Mesenchymal stem cell (in vitro differentiated cells and primary cell): ENCODE measurements around the gene CRABP1.

Source experiments
- DNase-seq: peaks from one replicate; pipeline ENCODE4 v3.0.0-alpha.2; 2013
- H2AFZ ChIP-seq: one replicate; pipeline ENCODE4 v1.6.1; 2013; ENCODE audit warnings: low read depth, mild to moderate bottlenecking, control low read depth, inconsistent platforms, low read length, moderate library complexity
- H2AK5ac ChIP-seq: 2 replicates; pipeline ENCODE4 v1.6.1; 2013; ENCODE audit warnings: low read length, moderate library complexity, mild to moderate bottlenecking, inconsistent platforms; ENCODE audit not compliant: severe bottlenecking
- H2BK120ac ChIP-seq: one replicate; pipeline ENCODE4 v1.6.1; 2013; ENCODE audit warnings: low read depth, mild to moderate bottlenecking, inconsistent platforms, low read length, moderate library complexity
- H2BK12ac ChIP-seq, 2 experiments: one replicate each; pipeline ENCODE4 v1.6.1; 2013; ENCODE audit warnings: inconsistent platforms in 2 of 2, low read length in 2 of 2, mild to moderate bottlenecking in 2 of 2, moderate library complexity in 2 of 2, control low read depth in 1 of 2
- H2BK15ac ChIP-seq: one replicate; pipeline ENCODE4 v1.6.1; 2013; ENCODE audit warnings: mild to moderate bottlenecking, low read depth, inconsistent platforms; ENCODE audit not compliant: poor library complexity, severe bottlenecking
- H2BK5ac ChIP-seq: 2 replicates; pipeline ENCODE4 v1.6.1; 2013; ENCODE audit warnings: low read depth, mild to moderate bottlenecking, low read length, control low read depth, inconsistent platforms; ENCODE audit not compliant: poor library complexity, severe bottlenecking
- H3K14ac ChIP-seq, 2 experiments: one replicate each; pipeline ENCODE4 v1.6.1; 2013; ENCODE audit warnings: inconsistent platforms in 2 of 2, low read length in 2 of 2, control low read depth in 1 of 2, mild to moderate bottlenecking in 1 of 2, moderate library complexity in 1 of 2
- H3K18ac ChIP-seq, 2 experiments: one replicate each; pipeline ENCODE4 v1.6.1; 2013; ENCODE audit warnings: inconsistent platforms in 2 of 2, low read length in 2 of 2, control low read depth in 1 of 2, low read depth in 1 of 2, mild to moderate bottlenecking in 1 of 2
- H3K23ac ChIP-seq, 2 experiments: one replicate each; pipeline ENCODE4 v1.6.1; 2013; ENCODE audit warnings: inconsistent platforms in 2 of 2, low read length in 2 of 2, mild to moderate bottlenecking in 2 of 2, moderate library complexity in 2 of 2, control low read depth in 1 of 2
- H3K27ac ChIP-seq: 2 replicates; pipeline ENCODE4 v1.5.1; 2013; ENCODE audit warnings: mild to moderate bottlenecking, moderate library complexity, low read length, control low read depth, inconsistent platforms; ENCODE audit not compliant: poor library complexity, severe bottlenecking
- H3K27me3 ChIP-seq, 2 experiments: 2 replicates each; pipeline versions ENCODE4 v1.6.1 to v1.7.0; 2013; ENCODE audit warnings: low read length in 2 of 2, mild to moderate bottlenecking in 2 of 2, moderate library complexity in 2 of 2, control low read depth in 1 of 2, inconsistent platforms in 1 of 2; ENCODE audit not compliant: control insufficient read depth in 1 of 2, insufficient read depth in 1 of 2
- H3K36me3 ChIP-seq, 2 experiments: 2 replicates each; pipeline versions ENCODE4 v1.6.1 to v1.7.0; 2013; ENCODE audit warnings: low read length in 2 of 2, control low read depth in 1 of 2, inconsistent platforms in 1 of 2, low read depth in 1 of 2, mild to moderate bottlenecking in 1 of 2; ENCODE audit not compliant: insufficient read depth in 2 of 2, control insufficient read depth in 1 of 2
- H3K4ac ChIP-seq, 2 experiments: one replicate each; pipeline ENCODE4 v1.6.1; 2013; ENCODE audit warnings: inconsistent platforms in 2 of 2, low read length in 2 of 2, mild to moderate bottlenecking in 2 of 2, moderate library complexity in 2 of 2, control low read depth in 1 of 2, low read depth in 1 of 2
- H3K4me1 ChIP-seq: 2 replicates; pipeline ENCODE4 v1.6.1; 2013; ENCODE audit warnings: low read depth, low read length, control low read depth; ENCODE audit not compliant: control insufficient read depth, insufficient read depth
- H3K4me2 ChIP-seq: 2 replicates; pipeline ENCODE4 v1.6.1; 2013; ENCODE audit warnings: low read length, mild to moderate bottlenecking, inconsistent platforms; ENCODE audit not compliant: poor library complexity, severe bottlenecking
- H3K4me3 ChIP-seq, 2 experiments: 2 replicates each; pipeline versions ENCODE4 v1.5.1 to v1.7.0; 2013; ENCODE audit warnings: low read length in 2 of 2, mild to moderate bottlenecking in 2 of 2, control low read depth in 1 of 2, low read depth in 1 of 2; ENCODE audit not compliant: insufficient read depth in 1 of 2
- H3K79me1 ChIP-seq: replicated peaks from 2 replicates; pipeline ENCODE4 v1.6.1; 2013; ENCODE audit warnings: mild to moderate bottlenecking, control low read depth, low read length, inconsistent platforms; ENCODE audit not compliant: poor library complexity, severe bottlenecking
- H3K9ac ChIP-seq: 2 replicates; pipeline ENCODE4 v1.7.0; 2013; ENCODE audit warnings: mild to moderate bottlenecking, low read length, moderate library complexity
- H3K9me3 ChIP-seq: 2 replicates; pipeline ENCODE4 v1.7.0; 2013; ENCODE audit warnings: mild to moderate bottlenecking, low read length; ENCODE audit not compliant: control insufficient read depth
- H4K8ac ChIP-seq: one replicate; pipeline ENCODE4 v1.6.1; 2013; ENCODE audit warnings: inconsistent platforms, mild to moderate bottlenecking, low read length, moderate library complexity
- H4K91ac ChIP-seq: one replicate; pipeline ENCODE4 v1.6.1; 2013; ENCODE audit warnings: mild to moderate bottlenecking, low read length, inconsistent platforms
- WGBS: methylation state at CpG from one replicate; pipeline ENCODE4 v1.1.7; 2013; ENCODE audit warnings: mixed read lengths; 5-methylcytosine and 5-hydroxymethylcytosine counted together

The CRABP1 gene

GRCh38 chr15:78364233-78364632 is 24.1 kb downstream of the CRABP1 start:
- Histone ChIP-seq H4K8ac (no peak overlapping the region), H2BK12ac (no peak overlapping the region)

GRCh38 chr15:78365917-78366316 is 25.8 kb downstream of the CRABP1 start:
- Histone ChIP-seq H2AFZ (no peak overlapping the region), H3K14ac (no peak overlapping the region), H4K8ac (no peak overlapping the region), H3K36me3 (no peaks in the 10 kb centered on the region), H3K79me1 (no peaks in the 10 kb centered on the region), H3K27me3 (peaks cover 29 to 35% of the 10 kb centered on the region in 2 experiments), H4K91ac (no peak overlapping the region), H2BK120ac (no peak overlapping the region), H2AK5ac (no peak overlapping the region), H3K4me3 (no peak overlapping the region), H3K4me1 (peaks cover 3% of the 10 kb centered on the region), H3K23ac (no peak overlapping the region), H2BK12ac (no peak overlapping the region), H3K4ac (no peak overlapping the region), H3K9ac (no peak overlapping the region), H2BK5ac (no peak overlapping the region), H3K18ac (no peak overlapping the region), H2BK15ac (no peak overlapping the region), H3K9me3 (no peaks in the 10 kb centered on the region), H3K4me2 (no peak overlapping the region), H3K27ac (no peak overlapping the region)
- no peak for DNase-seq
- 78% methylated on average over 8 of the region's 8 CpGs for WGBS

More at GRCh38 chr15:78364233-78364632, 24.1 kb downstream of the CRABP1 start:
- Histone ChIP-seq H3K4ac (no peak overlapping the region), H3K36me3 (no peaks in the 10 kb centered on the region), H2AK5ac (no peak overlapping the region), H3K23ac (no peak overlapping the region), H3K9me3 (no peaks in the 10 kb centered on the region), H3K79me1 (no peaks in the 10 kb centered on the region), H3K14ac (no peak overlapping the region), H3K18ac (no peak overlapping the region), H3K4me3 (no peak overlapping the region), H3K9ac (no peak overlapping the region), H3K4me2 (no peak overlapping the region), H2BK120ac (no peak overlapping the region), H2BK5ac (no peak overlapping the region), H2BK15ac (no peak overlapping the region), H4K91ac (no peak overlapping the region), H3K27me3 (peaks cover 26 to 35% of the 10 kb centered on the region in 2 experiments), H3K4me1 (peaks cover 3% of the 10 kb centered on the region), H3K27ac (no peak overlapping the region), H2AFZ (no peak overlapping the region)
- 60% methylated on average over 7 of the region's 7 CpGs for WGBS
- DNase-seq = no peak

GRCh38 chr15:78366342-78366741 is 26.2 kb downstream of the CRABP1 start:
- H3K9me3 ChIP-seq = no peaks in the 10 kb centered on the region
- 96% methylated on average over 4 of the region's 5 CpGs for WGBS

GRCh38 chr15:78368651-78369050 is 28.5 kb downstream of the CRABP1 start:
- Histone ChIP-seq H3K4me1 (peaks cover 3% of the 10 kb centered on the region), H4K8ac (no peak overlapping the region), H2AK5ac (no peak overlapping the region), H3K79me1 (no peaks in the 10 kb centered on the region), H4K91ac (no peak overlapping the region), H3K9ac (no peak overlapping the region), H3K36me3 (no peaks in the 10 kb centered on the region), H3K4me3 (no peak overlapping the region), H3K27me3 (peaks cover 22 to 28% of the 10 kb centered on the region in 2 experiments), H3K9me3 (no peaks in the 10 kb centered on the region), H2BK120ac (no peak overlapping the region), H3K18ac (no peak overlapping the region), H2BK5ac (no peak overlapping the region), H3K27ac (no peak overlapping the region), H3K14ac (no peak overlapping the region), H3K23ac (no peak overlapping the region), H3K4ac (no peak overlapping the region), H2BK12ac (no peak overlapping the region), H3K4me2 (no peak overlapping the region), H2BK15ac (no peak overlapping the region), H2AFZ (no peak overlapping the region)
- 3% methylated on average over 3 of the region's 5 CpGs for WGBS
- DNase-seq = no peak

More at GRCh38 chr15:78366342-78366741, 26.2 kb downstream of the CRABP1 start:
- Histone ChIP-seq H2AK5ac (no peak overlapping the region), H3K9ac (no peak overlapping the region), H4K8ac (no peak overlapping the region), H3K36me3 (no peaks in the 10 kb centered on the region), H2BK15ac (no peak overlapping the region), H3K4me3 (no peak overlapping the region), H2BK5ac (no peak overlapping the region), H3K27me3 (peaks cover 28 to 31% of the 10 kb centered on the region in 2 experiments), H3K4me2 (no peak overlapping the region), H2AFZ (no peak overlapping the region), H2BK12ac (no peak overlapping the region), H3K23ac (no peak overlapping the region), H3K4me1 (peaks cover 3% of the 10 kb centered on the region), H4K91ac (no peak overlapping the region), H3K14ac (no peak overlapping the region), H3K27ac (no peak overlapping the region), H3K18ac (no peak overlapping the region), H3K79me1 (no peaks in the 10 kb centered on the region), H3K4ac (no peak overlapping the region), H2BK120ac (no peak overlapping the region)
- no peak for DNase-seq
